ENCODE results near the gene MED4.

GRCh38 chr13:48126944-48127830 is 32.3 kb upstream of the MED4 start:
- TF ChIP-seq, protein P1, sequence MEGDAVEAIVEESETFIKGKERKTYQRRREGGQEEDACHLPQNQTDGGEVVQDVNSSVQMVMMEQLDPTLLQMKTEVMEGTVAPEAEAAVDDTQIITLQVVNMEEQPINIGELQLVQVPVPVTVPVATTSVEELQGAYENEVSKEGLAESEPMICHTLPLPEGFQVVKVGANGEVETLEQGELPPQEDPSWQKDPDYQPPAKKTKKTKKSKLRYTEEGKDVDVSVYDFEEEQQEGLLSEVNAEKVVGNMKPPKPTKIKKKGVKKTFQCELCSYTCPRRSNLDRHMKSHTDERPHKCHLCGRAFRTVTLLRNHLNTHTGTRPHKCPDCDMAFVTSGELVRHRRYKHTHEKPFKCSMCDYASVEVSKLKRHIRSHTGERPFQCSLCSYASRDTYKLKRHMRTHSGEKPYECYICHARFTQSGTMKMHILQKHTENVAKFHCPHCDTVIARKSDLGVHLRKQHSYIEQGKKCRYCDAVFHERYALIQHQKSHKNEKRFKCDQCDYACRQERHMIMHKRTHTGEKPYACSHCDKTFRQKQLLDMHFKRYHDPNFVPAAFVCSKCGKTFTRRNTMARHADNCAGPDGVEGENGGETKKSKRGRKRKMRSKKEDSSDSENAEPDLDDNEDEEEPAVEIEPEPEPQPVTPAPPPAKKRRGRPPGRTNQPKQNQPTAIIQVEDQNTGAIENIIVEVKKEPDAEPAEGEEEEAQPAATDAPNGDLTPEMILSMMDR (IDR thresholded peaks at IDR 0.05) = peak; percentile 35 to 76 (median 60)
- no peak for TF ChIP-seq POLR2A (IDR thresholded peaks at IDR 0.05)

All from thyroid gland (tissue), 4 donors.